RKO (cell line): ENCODE data around the gene LIN54.
"Not testable (repeated sequence)": the region's sequence is repeated elsewhere in the genome, so short reads cannot be mapped to it uniquely, and the experiment has no call there.

Source experiments
- DNase-seq: peaks from one replicate; pipeline ENCODE4 v3.0.0-alpha.2; 2016; ENCODE audit warnings: low spot score

Gene LIN54

GRCh38 chr4:83010522-83011318 lies at the start of gene LIN54:
Gene LIN54, minus strand, starts transcription at chr4:83010823. Its CDS starts 25,979 bp downstream, at chr4:82984844.
- peak; percentile 80 for DNase-seq

DNA sequence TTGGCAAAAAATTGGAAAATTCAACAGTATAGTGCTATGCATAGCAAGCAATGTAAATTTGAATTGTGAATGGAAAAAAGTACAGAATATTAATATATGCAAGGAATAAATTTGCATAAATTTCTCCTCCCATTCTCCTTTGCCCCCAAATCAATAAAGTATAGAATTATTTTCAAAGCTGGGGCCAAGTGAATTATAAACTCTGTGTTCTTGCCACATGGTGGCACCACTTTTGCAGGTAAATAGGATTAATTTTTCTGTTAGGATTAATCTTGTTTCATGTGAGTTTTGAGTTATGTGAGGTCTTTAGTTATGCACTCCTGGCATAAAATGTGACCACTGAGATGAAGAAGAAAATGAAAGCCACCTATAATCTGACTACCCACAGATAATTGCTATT lies 44.3 kb upstream of the LIN54 start:
- peak; percentile 21 for DNase-seq

- not testable (repeated sequence) for DNase-seq
Observed at GRCh38 chr4:83048781-83049180, 38.2 kb upstream of the LIN54 start.

GRCh38 chr4:83046693-83047473 lies 36.3 kb upstream of the LIN54 start:
- no peak for DNase-seq

DNA sequence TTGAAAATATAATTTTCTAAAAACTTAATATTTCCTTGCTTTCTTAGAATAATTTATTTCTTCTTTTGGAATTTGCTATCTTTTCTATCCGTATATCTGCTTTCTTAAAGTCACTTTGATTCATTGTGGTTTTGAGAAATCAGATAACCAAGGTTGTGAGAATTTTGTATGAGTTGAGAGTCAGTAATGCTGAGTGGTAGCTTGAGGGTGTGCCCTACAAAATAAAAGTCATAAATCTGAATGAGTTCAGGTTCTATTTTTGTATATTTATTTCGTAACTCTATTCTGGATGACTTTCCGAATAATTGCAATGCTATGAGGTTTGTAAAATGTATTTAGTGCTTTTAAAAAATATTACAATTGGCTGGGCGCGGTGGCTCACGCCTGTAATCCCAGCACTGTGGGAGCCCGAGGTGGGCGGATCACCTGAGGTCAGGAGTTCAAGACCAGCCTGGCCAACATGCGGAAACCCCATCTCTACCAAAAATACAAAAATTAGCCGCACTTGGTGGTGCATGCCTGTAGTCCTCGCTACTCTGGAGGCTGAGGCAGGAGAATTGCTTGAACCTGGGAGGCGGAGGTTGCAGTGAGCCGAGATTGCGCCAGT lies 33.3 kb upstream of the LIN54 start:
- DNase-seq, result no peak

- not testable (repeated sequence) for DNase-seq
Observed at GRCh38 chr4:83043157-83043556, 32.5 kb upstream of the LIN54 start.

DNA sequence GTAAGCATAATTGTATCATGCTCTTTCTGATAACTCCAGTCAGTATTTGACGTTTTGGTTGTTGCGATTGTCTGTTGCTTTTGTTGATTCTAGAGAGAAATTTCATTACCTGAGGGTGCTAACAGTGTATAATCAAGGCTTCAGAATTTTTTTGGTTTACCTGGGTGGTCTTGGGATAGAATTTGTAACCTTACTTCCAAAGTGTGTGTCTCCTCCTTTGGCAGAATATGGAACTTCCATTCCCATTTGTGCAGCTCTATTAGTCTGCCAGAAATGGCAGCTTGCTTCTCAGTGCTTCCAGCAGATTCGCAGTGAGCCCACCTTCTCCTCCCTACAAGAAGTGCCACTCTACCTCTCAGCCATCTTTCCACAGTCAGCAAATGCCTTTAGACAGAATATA lies 29.6 kb upstream of the LIN54 start:
- no peak for DNase-seq

GRCh38 chr4:83036991-83037665 lies 26.5 kb upstream of the LIN54 start:
- DNase-seq, result no peak

DNA sequence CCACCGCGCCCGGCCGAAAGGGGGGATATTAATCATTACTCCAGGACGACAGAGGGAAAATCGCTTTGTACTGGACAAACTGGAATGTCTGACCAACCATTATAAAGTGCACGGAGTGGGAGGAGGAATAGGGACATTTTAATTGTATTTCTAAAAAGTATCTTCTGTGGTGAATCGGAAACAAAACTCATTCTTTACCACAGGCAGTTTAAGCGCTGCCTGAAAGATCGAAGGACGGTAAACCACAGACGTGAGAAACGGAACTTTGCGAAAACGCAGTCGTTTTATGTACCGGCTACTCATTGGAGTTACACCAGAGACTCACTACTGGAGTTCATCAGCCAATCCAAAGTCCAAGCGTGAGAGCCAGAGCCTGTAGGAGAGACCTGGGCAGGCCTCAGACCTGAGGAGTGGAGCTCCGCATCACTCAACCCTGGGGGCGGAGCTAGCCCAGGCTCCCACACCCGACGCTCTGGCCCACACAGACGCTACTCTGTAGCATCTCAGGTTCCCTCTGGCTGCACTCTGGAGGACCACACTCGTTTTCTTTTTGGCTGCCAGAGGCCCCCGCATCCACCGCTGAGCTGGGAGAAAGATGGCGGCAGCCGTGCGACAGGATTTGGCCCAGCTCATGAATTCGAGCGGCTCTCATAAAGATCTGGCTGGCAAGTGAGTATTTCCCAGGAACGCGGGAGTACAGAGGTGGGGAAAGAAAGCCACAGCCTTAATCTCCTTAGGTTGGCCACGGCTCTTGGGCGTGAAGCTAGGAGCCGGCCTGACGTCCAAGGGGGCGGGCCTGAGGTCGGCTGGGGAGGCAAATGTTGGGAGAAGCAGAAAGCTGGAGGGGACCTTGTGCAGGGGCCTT lies 24.2 kb upstream of the LIN54 start, which contains the start of gene COPS4:
COPS4 (plus strand) TSS at position 554 of the 865 bp plus-strand sequence; CDS start at position 596, 42 bp downstream.
- DNase-seq, result peak; percentile 100

- DNase-seq, result no peak
Observed at GRCh38 chr4:83029688-83030087, 19.1 kb upstream of the LIN54 start.

DNA sequence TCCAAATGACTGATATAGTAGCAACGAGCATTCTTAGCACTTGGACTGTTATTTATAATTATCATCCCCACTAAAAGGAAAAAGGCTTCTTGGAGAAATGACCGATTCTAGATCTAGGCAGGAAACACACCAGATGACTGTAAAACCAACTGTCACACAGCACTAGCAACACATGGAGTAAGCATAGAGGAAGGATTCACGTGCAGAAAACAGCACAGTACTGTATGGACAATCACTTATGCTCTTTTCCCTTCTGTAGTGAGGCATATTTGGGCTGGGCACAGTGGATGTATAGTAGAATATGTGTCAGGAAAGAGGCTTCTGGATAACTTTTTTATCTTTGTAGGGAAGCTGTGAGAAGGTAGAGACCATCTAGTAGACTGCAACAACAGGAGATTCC lies 18.4 kb upstream of the LIN54 start:
- DNase-seq, result no peak

DNA sequence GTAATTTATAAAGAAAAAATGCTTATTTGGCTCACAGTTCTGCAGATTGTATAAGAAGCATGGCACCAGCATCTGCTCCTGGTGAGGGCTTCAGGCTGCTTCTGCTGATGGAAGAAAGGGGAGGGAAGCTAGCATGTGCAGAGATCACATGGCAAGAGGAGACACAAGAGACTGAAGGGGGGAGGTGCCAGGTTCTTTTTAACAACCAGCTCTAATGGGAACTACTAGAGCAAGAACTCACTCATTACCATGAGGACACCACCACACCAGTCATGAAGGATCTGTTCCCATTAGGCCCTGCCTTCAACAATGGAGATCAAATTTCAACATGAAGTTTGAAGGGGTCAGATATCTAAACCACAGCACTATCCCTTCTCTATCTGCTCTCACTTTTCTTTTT lies 14.9 kb upstream of the LIN54 start:
- no peak for DNase-seq

DNA sequence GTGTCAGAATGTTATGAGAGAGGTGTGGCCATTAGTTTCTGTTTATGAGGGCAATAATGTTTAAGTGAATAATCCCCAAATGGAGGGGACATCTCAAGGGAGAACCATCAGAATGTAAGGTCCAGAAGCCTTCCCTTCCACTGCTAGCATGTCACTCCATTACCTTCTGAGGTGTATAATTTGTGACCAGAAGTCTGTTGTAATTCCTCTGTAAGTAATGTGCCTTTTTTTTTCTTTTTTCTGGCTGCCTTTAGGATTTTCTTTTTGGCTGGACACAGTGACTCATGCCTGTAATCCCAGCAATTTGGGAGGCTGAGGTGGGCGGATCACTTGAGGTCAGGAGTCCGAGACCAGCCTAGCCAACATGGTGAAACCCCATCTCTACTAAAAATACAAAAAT lies 13.6 kb upstream of the LIN54 start:
- no peak for DNase-seq

DNA sequence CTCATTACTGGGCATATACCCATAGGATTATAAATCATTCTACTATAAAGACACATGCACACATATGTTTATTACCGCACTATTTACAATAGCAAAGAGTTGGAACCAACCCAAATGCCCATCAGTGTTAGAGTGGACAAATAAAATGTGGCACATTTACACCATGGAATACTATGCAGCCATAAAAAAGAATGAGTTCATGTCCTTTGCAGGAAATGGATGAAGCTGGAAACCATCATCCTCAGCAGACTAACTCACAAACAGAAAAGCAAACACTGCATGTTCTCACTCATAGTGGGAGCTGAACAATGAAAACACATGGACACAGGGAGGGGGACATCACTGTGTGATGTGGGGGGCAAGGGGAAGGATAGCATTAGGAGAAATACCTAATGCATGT lies 13.0 kb upstream of the LIN54 start:
- not testable (repeated sequence) for DNase-seq

- DNase-seq, result peak; percentile 36
Observed at GRCh38 chr4:83022724-83023450, 12.3 kb upstream of the LIN54 start.

DNA sequence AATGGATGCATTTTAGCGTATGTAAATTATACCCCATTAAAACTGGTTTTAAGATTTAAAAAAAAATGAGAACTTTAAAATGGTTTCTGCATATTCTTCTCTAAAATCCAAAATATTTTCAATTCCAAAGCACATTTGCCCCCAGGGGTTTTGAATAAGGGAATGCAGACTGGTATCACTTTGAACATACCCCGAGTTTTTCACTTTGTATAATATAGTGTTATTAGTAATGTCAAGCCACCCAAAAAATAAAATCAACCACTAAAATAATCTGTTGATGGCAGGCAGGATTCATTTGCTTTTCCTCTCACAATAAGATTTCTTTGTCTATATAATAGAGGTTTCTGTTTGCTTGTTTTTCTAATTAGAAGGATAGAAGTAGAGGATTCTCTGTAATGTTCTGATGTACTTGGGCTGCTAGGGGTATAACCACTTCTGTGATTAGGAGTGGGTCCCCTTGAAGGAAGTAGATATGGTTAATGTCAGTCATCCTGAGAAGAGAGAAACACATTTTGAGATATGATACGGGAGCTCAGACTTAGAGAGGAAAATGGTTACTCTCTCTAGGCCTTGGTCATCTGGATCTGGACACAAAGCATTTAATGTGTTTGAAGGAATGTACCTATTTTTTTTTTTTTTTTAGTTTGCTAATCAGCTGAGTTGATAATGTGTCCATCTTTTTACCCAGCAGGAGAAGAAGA lies 9.3 kb upstream of the LIN54 start:
- DNase-seq, result no peak

- no peak for DNase-seq
Observed at GRCh38 chr4:83013902-83014301, 3.3 kb upstream of the LIN54 start.

DNA sequence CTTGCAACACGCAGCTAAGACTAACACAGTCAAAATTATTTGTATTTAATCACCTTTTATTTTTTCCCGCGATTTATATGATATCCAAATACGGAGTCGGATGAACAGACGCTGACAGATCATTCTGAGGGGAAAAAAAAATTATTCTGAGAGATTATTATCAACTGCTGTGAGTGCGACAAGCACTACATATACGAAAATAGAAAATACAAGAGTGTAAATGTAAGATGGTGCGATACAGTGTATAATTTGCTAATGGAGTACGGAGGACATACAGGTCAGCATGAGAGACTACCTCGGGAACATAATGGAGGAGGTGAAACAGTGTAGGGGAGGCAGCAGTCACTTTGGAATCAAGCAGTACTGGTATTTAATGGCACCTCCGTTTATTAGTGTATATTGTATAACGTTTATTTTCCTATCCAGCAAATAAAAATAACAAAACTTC lies 2.8 kb upstream of the LIN54 start:
- no peak for DNase-seq

DNA sequence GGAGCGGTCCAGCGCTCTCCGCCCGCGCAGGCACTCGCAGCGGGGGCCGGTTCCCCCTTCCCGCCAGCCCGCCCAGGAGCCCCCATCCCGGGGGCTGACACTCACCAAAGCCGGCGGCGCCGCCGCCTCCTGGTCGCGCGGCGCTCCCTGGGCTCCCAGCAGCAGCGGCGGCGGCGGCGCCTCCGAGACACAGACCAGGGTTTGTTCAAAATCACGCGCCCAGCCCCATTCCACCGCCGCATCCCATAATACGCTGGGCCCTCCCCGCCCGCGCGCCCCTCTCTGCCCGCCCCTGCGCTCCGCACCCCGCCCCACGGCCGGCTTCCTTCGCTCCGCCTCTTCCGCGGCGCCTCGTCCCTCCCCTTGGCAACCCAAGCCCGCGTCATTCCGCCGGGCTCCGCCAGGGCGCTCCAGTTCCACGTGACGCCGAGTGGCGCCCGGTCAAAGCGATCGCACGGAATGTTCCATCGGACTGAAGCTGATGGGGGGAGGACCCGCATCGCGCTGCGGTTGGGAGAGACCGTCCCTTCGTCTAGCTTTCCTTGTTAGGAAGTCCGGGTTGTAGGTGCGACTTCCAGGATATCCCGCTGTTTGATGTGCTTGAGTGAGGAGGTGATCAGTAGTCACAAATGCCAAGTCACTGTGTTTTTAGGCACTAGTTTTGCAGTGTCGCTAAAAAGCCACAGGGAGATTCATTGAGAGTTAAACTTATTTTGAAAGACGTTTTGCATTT lies 2.2 kb upstream of the LIN54 start:
- DNase-seq, result peak; percentile 98
